ENCODE measurements around the gene RAB2B.

Gene RAB2B

DNA sequence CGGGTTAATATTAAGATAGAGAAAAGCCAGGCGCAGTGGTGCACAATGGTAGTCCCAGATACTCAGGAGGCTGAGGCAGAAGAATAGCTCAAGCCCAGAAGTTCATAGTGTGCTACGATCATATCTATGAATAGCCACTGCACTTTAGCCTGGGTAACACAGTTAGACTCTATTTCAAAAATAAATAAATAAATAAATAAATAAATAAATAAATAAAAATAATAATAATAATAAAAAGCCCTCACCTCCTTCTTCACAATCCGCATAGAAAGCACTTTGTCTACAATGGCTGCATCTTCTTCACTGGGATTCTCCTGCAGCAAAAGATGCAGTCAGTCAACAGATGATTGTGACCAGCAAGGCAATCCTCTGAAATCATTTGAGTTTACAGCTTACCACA, 61.4 kb downstream of the RAB2B start:
- Histone ChIP-seq H3K4me3 (no peak overlapping the region), H3K27ac (no peak overlapping the region)

- H3K27ac ChIP-seq: no peak overlapping the region
Measured at GRCh38 chr14:21414137-21414631, 62.6 kb downstream of the RAB2B start.

More at GRCh38 chr14:21414137-21414631, 62.6 kb downstream of the RAB2B start:
- no peak overlapping the region for H3K4me3 ChIP-seq
